Fibroblast of upper back skin (primary cell): ENCODE measurements around the gene XG.

Source experiments
- DNase-seq: peaks from one replicate; pipeline ENCODE4 v3.0.0-alpha.2; 2013

Gene XG

DNA sequence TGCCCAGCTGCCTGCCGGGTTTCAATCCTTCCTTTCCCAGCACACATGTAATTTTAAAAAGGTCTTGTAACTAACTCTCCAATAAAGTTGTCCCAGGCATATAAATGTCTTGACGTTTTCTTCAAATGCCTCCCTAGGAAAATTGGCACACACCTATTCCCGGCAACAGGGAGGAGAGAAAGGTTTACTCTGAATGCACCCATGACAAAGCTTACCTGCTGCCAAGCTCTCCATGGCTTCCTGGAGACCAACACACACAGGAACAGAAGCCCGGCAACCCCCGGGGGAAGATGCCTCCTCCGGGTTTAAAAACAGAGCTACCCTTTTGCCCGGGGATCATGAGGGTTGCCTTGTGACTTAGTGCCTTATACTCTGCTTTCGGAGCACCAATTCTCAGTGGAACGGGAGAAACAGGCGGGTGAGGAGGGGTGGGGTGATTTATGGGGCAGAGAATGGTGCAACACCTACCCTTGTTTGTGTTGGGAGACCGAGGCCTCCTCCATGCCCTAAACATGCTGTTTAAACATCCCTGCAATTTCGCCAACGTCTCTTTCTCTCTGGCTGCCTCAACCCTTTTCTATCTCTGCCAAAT is 72.1 kb downstream of the XG start:
- no peak for DNase-seq

DNA sequence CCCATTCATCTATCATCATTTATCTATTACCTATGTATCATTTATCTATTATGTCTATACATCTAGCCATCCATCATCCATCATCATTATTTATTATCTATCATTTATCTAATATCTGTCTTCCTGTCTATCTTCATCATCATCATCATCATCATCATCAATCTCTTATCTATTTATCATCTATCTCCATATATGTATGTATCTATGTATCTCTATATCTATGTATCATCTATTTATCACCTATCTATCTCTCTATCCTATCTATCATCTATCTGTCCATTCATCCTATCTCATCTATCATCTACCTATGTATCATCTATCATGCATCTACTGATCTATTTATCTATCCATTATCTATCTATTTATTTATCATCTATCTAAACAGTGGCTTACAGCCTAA is 73.0 kb downstream of the XG start:
- no peak for DNase-seq

DNA sequence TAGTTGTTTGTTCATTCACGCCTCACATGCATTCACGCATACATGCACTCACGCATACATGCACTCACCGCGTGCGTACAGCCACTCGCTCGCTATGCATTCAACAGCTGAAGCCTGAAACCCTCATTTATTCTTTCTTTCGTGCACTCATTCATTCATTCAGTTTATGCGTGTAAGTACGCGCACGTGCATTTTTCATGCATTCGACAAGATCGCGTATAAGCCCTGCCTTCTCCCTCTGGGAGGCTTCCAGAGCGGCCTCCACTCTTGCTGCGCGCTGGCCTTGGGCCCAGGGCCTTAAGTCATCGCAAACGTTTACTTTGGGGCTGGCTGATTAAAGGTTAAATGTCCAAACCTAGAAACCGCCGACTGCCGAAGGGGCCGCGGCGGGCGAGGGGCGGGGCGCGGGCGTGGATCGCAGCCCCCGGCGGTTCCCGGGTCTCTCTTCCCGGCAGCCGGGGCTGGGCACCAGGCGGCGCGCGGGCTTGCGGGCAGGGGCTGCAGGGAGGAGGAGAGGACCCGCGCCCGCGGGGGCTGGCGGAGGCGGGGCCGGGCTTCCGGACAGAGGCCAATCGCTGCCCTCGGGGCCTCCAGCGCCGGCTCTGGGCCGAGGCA is 76.6 kb downstream of the XG start, which contains the start of gene GYG2:
GYG2 (plus strand) TSS at position 587 of the 615 bp plus-strand sequence. CDS start 1,259 bp downstream, outside the sequence.
- peak; percentile 29 for DNase-seq

DNA sequence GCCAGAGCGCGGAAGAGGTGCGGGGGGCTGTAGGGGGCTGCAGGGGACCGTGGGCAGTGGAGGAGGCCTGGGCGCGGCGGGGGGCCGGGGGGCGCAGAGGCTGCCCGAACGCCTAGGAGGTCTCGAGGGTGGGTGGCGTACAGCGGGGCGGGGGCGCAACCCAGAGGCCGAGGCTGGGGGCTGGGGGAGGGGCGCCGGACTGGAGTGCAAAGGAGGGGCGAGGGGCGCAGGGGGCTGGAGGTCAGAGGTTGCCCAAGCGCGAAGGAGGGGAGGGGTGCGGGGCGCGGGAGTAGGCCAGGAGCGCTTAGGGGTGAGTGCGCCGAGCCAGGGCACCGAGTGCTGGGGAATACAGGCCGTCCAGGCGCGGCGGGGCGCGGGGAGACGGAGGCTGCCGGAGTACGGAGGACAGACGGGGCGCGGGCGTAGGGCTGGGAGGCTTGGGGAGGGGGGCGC is 77.1 kb downstream of the XG start:
- no peak for DNase-seq

DNA sequence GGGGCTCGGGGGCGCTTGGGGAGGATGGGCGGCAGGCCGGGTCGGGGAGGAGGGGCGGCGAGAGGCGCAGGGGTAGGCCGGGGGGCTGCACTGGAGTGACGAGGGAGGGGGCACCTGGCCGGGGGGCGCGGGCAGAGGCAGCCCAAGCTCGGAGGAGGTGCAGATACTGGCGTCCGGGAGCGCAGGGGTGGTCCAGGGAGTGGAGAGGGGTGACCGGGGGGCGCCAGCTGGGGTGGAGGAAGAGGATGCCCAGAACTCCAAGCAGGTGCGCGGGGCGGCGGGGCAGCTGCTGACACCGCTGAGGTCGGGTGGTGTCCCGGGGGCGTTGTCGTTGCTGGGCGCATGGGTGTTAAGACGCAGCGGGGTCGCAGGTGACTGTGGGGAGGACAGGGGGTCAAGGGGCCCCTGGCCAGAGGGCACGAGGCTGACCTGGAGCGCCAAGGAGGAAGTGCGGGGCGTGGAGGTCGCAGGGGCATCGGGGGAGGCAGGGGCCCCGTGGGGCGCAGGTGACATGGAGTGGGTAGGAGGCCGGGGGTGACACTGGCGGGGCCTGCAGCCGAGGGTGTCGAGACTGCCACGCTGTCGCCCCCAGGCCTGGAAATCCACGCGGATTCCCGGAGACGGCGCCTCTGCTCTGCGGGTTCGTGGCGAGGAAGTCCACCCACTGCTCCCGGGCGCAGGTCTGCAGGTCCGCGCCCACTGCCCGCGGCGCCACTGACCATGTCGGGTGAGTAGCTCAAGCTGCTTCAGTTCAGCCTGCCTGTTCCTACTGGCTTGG is 77.8 kb downstream of the XG start:
- no peak for DNase-seq

DNA sequence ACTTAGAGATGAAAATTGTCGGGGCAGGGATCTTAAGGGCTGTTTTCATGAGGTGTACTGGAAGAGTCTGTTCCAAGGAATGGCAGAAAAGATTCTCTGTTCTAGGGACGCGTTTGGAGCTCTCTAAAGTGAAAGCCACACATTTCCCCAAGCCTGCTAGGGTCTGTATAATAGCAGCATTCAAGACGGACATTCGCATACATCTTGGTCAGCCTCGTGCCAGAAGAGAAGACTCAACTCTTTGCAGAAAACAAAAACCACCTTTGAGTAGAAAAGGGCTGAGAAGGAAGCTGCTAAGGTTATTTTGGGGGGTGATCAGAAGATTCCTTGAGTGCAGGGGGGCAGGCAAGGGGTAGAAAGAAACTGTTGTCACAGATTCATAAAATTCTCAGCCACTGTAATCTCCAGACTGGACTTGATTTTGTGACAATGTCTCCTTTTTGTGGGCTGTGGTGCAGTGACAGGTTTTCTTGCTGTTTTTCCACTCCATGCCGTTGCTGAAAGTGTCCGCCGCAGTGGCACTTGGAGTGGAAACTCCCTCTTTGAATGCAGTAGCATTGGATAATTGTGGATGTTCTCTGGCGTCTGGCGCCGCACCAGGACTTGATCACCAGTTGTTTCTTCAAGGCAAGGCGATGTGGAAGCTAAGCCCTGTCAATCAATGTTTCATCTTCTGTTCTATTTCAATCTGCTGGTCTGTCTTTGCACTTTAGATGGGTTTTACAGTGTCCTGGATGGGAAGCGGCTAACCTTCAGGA is 79.8 kb downstream of the XG start:
- DNase-seq = no peak

DNA sequence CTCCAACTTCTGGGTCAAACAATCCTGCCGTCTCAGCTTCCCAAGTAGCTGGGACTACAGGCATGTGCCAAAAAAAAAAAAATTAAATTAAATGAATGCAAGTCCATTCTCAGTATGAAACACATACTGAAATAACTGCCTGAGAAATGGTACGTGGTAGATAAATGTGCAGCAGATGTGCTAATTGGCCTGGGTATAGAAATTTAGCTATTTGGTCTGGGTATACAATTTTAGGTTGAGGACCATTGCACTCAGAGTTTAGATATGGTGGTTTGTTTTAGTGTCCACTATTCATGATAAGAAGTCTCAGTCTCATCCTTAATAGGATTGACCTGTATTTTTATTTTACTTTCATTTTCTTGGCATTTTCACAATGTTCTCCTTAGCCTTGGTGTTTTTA is 86.1 kb downstream of the XG start:
- DNase-seq = no peak

DNA sequence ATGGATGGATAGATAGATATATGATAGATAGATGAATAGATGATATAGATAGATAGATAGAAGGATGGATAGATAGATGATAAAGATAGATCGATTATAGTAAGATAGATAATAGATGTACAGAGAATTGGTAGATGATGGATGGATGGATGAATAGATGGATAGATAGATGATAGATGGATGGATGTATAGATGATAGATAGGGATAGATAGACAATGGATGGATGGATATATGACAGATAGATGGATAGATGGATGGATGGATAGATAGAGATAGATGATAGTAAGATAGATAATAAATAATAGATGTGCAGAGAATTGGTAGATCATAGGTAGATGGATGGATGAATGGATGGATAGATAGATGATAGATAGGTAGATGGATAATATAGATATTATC is 89.1 kb downstream of the XG start:
- DNase-seq = no peak

DNA sequence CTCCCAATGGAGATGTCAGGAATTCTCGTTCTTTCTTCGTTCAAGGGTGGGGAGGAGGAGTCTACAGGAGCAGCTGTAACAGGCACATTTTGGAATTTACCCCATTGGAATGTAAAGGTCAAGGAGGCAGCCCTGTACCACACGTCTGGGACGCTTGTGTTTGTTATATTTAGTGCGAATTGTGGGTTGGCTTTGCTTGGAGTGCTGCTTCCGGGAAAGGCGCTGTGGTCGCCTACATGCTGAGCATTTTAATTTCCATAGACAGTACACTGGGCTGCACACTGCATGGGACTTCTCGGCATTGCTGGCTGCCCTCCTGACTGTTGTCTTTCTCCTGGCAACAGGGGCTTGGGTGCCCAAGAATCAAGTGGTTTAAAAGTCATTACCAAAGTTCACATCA is 89.7 kb downstream of the XG start:
- DNase-seq = no peak

DNA sequence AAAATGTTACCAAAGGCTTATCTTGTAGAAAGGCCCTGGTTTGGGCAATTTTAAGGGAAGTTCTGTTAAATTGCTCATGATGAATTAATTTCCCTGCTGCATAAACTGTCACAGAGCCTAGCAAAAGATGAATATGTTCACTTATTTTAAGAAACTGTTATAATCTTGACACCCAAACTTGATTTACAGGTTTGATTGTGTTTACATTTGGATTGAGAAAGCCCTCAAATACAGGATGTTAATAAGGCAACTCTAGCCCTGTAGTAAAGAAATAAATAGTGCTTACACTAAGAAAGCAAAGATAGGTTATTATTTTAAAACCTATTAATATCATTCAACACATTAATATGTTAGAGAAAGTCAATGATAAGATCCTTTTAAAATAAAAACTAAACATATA is 95.2 kb downstream of the XG start:
- no peak for DNase-seq

DNA sequence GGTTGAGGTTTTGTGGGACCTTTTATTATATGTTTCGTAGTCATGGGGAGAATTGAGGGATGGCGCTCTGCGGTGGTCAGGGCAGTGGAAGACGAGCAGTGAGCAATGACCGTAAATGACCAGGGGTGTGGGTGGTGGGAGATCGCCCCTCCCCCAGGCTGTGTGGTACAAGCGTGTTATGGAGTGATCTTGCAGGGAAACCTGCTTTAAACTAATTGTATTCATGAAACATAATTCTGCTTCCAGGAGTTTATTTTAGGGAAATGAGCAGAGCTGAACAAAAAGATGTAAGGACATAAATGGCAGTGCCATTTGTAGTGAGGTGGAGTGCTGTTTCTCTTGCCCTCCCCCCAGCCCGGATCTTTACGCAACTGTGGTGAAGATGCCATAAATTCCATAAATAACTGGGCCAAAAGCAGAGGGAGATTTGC is 97.0 kb downstream of the XG start:
- DNase-seq = peak; percentile 83

DNA sequence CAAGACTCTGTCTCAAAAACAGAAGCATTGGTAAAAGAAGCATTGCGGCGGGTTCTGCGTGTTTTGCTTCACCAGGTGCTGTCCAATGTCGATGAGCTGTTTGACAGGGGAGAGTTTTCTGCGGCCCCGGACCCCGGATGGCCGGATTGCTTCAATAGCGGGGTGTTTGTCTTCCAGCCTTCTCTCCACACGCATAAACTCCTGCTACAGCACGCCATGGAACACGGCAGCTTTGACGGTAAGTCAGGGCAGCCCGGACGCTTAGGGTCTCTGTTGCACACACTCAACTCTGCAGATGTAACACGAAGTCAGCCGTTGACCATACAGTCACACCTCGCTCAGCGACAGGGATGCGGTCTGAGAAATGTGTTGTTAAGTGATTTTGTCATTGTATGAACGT is 103.1 kb downstream of the XG start:
- no peak for DNase-seq

DNA sequence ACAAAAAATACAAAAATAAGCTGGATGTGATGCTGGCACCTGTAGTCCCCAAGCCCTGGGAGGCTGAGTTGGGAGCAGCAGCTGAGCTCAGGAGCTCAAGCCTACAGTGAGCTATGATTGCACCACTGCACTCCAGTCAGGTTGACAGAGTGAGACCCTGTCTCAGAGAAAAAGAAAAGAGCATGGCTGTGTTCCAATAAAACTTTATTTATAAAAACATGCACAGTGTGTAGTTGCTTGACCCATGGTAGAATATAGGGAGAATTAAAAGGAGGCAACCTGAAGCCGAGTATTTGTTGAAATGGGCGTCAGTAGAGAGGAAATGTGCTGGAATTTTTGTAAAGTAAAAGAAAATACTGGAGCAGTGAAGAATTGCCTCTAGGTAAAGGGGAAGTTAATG is 103.9 kb downstream of the XG start:
- DNase-seq = no peak

DNA sequence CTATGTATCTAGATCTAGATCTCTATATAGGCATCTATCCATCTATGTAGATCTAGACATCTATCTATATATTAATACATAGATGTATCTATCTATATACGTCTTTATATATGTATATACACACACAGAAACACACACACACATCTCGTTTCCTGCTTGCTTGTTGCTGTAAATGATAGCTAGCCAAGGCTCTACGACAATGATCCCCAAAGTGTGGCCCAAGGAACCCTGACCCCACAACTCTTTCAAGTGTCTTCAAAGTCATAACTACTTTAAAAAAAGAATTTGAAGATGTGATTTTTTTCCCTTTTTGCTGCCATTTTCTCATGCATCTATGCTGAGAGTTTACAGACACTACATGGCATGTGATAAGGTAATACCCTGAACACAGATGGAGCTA is 105.7 kb downstream of the XG start:
- DNase-seq = no peak

DNA sequence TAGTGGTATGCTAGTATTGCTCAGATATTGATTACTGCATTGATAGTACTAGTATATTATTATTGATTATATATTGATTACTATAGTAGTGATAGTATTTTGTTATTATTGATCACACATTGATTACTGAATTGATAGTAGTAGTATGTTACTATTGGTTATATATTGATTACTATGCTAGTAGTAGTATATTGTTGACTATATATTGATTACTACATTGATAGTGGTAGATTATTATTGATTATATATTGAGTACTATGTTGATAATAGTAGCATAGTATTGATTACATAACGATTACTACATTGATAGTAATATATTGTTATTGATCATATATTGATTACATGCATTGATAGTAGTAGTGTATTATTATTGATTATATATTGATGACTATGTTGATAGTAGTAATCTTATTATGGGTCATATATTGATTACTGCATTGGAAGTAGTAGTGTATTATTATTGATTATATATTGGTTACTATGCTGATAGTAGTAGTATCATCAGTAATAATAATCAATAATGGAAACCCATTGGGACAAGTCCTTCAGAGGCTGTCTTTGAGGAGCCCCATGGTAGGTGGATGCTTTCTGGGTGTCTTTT is 107.5 kb downstream of the XG start:
- DNase-seq = no peak

DNA sequence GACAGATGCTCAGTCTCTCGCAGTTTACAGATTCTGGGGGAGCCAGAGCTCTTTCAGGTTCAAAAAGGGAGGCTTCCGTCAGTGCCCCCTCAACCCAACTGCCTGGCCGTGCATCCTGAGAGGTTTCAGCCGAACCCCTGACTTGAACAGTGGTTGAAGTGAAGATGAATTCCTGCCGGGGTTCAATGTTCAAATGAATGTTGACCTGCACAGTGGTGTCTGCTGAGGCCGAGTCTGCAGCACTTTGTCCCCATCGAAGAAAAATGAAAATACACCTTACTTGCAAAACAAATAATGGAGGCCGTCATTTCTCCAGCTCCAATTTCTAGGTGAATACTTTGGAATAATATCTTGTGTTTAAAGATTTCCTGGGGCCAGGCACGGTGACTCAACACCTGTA is 110.6 kb downstream of the XG start:
- no peak for DNase-seq

DNA sequence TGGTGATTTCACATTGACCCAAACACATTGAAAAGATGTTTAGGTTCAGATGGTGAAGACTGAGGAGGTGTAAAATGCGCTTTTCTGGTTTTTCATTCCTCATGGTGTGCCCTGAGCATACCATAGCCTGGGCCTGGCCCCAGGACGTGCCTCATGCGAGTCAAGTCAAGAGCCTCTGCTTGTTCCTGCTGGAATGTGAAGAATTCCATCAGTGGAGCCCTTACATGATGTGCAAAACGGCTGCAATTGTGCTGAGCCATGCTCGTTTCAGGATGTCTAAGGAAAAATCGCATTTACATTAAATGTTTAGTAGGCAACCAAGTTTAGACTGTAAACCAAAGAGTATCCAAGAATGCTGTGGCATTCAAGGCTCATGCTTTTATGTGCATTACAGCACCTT is 111.8 kb downstream of the XG start:
- DNase-seq = peak; percentile 68
